Measurements from ENCODE around the gene CTIF.

CTIF gene

DNA sequence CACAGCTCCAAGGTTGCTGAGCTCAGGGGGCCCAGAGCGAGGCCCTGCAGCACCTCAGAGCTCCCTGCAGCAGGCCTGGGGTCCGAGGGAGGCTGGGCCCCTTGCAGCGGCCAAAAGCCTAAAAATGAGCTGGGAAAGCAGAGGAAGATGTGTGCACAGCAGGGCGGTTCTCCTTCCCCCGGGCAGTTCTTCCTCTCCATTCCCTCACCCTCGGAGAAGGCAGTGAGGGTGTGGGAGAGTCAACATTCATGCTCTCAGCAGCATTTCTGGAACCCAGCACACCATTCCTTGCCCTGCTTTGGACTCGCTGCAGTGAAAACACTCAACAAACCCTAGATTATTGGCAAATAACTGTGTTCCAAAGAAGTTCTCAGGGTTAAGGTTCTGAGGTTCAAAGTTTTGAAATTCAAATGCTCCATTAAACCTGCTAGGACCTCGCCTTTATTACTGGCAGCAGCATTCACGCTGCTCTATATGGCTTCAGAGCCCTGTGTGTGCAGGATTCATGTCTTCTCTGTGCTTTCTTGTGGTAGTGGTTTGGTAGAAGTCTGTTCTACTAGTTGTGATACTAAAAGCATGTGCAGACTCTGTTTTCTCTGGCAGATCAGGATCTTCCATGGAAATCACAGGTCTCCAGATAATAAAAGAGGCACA is 79.1 kb downstream of the CTIF start:
- FAIRE-seq (no peak), DNase-seq (ENCODE audit: low spot score) (no peak)

DNA sequence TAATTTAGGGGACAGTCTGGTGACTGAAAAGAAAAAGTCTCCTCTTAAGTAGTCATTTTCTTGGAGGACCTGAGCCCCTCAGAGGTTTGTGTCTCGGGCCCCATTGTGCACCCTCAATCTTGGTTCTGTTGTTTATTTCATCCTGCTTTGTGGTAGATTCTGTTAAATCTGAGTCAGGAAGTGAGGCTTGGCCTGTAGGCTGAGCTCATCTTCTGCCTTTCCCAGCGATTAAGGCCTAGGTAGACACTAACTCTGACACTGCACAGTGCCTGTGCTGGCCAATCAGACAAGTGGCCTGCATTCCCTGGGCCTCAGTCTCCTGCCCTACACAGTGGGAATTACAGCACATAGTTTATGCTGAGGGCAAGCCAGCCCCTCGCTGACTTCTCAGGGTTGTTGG is 80.2 kb downstream of the CTIF start:
- DNase-seq (ENCODE audit: low spot score), result no peak
- no peak for FAIRE-seq

DNA sequence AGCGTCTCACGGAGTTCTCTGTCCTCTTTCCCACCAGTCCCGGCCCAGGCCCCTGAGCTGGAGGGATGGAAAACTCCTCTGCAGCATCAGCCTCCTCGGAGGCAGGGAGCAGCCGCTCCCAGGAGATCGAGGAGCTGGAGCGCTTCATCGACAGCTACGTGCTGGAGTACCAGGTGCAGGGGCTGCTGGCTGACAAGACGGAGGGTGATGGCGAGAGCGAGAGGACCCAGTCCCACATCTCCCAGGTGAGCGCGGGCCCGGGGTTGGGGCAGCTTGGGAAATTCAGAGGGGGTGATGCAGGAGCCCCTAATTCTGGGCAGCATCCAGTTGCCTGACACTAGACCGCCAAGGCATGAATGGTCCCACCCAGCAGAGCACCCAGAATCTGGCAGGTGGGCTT is 80.7 kb downstream of the CTIF start:
- FAIRE-seq (no peak), DNase-seq (ENCODE audit: low spot score) (no peak)

DNA sequence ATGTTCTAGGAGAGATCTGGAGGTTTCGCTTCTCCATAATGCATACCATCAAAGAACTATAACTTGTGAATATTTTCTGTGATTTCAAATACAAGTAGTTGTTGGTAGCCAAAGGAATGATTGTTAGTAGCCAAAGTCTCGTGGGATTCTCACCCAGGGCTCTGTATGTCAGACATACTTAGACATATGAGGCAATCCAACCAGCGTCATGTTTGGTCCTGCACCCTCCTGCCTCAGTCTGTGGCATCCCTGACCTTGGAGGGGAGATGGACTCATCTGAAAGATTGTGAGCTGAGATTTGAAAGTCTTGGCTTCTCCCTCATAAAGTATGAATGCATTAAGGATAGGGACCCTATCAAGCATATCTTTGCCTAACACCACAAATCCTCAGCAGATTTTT is 81.2 kb downstream of the CTIF start:
- FAIRE-seq, result no peak
- no peak for DNase-seq (ENCODE audit: low spot score)

DNA sequence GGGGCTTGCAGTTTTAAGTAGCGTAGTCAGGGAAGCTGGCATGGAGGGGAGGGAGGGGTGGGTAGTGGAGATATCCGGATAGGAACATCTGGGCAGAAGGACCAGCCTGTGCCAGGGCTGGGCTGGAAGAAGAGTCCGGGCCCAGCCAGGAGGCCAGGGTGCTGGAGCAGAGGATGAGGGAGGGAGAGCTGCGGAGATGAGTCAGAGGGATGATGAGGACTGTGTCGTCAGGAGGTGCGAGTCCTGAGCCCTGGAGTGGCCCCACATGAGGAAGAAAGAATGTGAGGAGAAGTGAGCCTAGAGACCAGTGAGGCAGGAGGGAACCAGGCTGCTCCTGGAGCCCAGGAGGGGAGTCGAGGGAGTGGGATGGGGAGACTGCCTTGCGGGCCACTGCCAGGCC is 82.4 kb downstream of the CTIF start:
- peak; percentile 41 for DNase-seq (ENCODE audit: low spot score)
- no peak for FAIRE-seq

DNA sequence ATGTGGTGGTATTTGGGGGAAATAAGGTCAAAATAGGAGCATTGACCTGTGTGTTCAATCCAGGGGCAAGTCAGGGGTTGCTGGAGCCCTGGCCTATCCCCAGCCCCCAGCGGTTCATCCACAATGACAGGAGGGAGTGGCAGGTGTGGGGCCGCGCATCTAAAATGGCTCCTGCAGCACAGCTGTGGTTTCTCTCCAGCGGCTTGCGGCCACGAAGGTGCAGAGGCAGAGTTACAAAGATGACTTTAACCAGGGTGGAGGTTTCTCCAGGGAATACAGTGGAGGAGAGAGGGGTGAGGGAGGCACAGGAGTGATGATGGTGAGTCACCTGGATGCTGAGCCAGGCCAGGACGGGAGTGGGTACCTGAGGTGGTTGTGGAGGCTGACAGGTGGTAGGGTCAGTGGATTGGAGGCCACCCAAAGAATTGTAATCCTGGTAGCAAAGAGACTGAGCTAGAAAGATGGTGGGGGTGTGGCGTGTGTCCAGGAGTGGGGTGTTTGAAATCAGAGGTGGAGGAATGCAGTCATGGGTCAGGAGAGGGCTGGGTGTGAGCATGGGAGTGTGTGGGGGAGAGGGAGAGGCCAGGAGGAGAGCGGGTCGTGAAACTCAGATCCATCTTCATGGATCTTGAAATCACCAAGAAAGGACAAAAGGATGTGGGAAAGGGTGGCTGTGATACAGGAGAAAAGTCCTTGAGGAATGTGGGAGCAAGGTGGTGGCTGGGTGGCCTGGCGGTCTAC is 83.2 kb downstream of the CTIF start:
- FAIRE-seq, result no peak
- DNase-seq (ENCODE audit: low spot score), result no peak

DNA sequence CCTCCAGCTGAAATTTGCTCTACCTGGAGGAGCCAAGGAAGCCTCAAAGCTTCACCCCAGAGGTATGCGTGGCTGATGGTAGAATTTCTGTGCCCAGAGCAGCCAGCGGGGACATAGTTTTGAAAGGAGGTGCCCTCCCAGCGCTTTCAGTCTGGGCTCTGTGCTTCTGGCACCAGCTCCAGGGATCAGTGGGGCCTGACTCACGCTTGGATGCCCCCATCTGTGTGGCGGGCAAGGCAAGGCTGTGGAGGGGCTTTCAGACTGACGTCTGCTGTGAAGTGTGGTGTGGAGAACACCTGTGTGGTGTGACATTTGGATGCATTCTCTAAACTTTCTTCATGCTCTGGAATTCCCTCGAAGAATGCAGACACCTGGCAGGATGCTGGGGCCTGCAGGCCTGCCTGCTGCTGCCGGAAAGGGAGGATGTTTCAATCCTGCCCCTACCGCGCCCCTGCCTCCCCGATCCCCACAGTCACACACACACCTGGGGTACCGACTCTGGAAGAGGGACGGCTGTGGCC is 84.1 kb downstream of the CTIF start:
- DNase-seq (ENCODE audit: low spot score), result no peak
- FAIRE-seq, result no peak

DNA sequence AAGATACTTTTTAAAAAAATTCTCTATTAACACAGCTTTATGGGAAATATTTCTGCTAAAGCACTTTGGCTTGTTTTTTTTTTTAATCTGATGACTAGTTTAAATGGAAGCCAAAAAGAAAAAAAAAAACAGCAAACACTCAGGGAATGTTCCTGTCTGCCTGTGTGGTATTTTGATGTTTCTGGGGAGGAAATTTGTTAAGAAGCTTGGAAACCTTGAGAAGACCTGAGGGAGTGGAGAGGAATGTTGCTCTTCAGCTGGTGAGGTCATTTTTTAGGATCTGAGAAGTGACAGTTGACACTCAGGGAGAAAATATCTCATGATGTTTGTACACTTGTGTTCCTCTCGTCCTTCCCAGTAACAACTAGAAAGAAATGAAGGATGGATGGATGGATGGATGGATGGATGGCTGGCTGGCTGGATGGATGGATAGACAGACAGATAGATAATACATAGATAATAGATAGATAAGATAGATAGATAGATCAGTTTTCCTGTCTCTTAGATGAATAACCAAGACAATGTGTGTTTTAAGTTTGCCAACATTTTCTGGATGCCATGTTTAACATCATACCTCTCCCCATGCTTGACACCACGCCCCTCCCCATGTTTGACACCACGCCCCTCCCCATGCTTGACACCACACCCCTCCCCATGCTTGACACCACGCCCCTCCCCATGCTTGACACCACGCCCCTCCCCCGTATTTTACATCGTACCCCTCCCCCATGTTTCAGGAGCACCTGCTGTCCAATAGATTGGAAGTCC is 84.8 kb downstream of the CTIF start:
- FAIRE-seq, result no peak

DNA sequence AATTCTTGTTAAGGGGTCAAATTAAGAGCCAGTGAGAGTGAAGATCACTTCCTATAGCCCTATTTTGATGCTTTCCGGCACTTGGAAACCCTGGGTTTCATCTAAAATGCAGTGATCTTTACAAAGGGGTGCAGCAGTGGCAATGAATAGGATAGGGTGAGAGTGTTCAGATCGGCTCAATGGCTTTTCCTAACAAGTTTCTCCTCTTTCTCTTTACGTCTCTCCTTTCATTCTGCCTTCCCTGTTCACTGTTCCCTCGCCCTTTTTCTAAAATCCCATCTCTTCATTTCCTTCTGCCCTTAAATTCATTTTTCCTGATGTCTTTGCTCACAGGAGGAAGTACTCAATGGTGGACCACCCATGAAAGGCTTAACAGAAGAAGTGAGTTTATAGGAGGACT is 86.0 kb downstream of the CTIF start:
- no peak for FAIRE-seq

More for the DNA sequence above, 84.8 kb downstream of the CTIF start:
- DNase-seq (ENCODE audit: low spot score), result peak; percentile 24

DNA sequence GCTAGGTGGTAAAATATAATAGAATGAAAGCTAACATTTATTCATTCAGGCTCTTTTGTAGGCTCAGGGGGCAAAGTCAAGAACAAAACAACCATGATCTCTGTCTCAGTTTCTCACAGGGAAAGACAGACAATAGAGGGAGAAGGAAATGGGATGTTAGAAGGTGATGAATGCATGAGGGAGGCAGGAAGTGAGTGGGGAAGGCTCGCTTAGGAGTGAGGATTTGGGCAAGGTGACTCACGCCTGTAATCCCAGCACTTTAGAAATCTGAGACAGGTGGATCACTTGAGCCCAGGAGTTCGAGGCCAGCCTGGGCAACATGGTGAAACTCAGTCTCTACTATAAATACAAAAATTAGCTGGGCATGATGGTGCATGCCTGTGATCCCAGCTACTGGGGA is 88.4 kb downstream of the CTIF start:
- DNase-seq (ENCODE audit: low spot score) (no peak), FAIRE-seq (no peak)

More for the DNA sequence above, 86.0 kb downstream of the CTIF start:
- no peak for DNase-seq (ENCODE audit: low spot score)

DNA sequence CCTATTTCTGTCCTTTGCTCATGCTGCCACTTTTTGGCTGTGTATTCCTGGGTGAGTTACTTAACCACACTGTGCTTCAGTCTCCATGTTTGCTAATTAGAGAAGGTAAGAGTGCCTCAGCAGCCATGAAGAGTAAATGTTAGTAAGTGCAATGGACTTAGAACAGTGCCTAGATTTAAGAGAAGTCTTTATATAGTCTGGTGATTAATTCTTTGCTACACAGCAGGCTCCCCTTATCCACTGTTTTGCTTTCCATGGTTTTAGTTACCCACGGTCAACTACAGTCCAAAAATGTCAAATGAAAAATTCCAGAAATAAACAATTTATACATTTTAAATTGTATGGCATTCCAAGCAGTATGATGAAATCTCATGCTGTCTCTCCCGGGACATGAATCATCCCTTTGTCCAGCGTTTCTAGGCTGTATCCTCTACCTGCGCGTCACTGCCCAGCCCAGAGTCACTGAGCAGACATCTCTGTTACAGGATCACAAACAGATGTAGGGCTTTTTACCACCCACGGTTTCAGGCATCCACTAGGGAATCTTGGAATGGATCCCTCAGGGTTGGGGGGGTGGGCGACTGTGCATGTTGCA is 91.0 kb downstream of the CTIF start:
- FAIRE-seq (peak; percentile 17), DNase-seq (ENCODE audit: low spot score) (peak; percentile 74)

DNA sequence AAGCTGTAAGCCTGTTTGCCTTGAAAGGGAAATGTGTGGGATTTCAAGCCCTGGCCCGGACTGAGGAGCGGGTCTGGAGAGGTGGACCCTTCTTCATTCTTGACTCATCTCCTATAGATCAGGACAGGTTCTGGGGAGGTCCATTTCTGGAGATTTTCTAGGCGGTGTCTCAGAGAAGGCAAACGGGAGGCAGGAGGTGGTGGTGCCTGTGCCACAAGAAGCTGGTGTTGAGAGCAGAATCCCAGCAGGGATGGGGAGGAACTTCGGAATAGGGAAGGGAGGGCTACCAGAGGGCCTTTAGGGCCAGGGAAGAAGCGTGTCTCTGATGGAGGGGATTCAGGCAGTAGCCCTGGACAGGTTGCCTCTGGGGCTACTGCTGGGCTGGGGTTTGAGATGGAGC is 93.0 kb downstream of the CTIF start:
- DNase-seq (ENCODE audit: low spot score), result no peak

DNA sequence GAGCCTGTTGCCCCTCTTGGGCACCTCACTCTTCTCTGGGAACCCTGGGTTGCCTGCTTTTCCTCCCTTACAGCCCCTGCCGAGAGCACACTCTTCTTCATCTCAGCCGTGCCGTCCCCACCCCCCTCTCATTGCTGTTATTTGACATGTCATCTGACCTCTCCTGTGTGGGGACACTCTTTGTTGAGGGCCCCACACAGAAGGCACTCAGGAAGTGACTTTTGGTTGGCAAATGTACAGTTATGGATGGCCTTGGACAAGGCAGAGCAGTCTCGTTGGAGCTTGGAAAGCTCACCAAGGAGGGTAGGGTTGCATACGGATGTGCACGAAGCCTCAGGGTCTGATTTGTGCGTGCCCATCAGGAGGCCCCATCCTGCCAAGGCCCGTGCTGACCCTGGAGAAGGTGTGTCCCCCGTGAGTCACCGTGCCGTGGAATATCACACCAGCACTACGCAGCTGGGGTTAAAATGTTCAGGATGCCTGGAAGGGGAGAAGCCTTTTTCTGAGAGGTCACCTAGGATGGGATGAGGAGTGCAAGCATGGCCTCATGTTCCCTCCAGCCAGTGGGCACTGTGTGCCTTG is 93.9 kb downstream of the CTIF start:
- DNase-seq (ENCODE audit: low spot score) (no peak), FAIRE-seq (no peak)

More for the DNA sequence above, 93.0 kb downstream of the CTIF start:
- FAIRE-seq, result no peak

DNA sequence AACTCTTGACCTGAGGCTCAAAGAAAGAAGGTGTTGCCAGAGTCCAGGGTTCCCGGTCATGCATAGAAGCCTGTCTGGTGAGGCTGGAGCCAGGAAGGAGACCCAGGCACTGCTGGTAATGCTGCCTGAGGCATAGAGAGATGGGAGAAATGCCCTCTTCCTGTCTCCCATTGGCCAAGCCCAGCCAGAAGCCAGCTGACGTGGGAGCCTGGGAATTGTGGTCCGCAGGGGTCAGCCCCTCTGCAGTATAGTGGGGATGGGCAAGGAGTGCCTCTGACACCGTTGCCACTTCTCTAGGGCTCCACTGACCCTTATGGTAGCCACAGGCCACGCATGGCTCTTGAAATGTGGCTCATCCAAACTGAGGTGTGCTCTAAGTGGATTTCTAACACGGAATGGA is 95.7 kb downstream of the CTIF start:
- no peak for DNase-seq (ENCODE audit: low spot score)
- no peak for FAIRE-seq

DNA sequence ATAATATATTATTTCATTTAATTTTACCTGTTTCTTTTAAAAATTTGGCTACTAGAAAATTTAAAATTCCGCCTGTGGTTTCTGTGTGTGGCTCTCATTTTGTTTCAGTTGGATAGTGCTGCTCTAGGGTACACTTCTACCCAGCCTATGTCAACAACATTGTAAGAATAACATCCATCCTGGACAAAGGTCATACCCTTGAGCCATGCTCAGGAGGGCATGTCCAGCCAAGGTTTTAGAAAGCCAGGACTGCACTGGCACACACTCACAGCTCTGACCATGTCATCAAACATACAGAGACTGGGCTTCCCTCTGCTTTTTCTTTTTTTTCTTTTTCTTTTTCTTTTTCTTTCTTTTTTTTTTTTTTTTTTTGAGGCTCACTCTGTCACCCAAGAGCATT is 96.1 kb downstream of the CTIF start:
- FAIRE-seq, result no peak
- DNase-seq (ENCODE audit: low spot score), result no peak

DNA sequence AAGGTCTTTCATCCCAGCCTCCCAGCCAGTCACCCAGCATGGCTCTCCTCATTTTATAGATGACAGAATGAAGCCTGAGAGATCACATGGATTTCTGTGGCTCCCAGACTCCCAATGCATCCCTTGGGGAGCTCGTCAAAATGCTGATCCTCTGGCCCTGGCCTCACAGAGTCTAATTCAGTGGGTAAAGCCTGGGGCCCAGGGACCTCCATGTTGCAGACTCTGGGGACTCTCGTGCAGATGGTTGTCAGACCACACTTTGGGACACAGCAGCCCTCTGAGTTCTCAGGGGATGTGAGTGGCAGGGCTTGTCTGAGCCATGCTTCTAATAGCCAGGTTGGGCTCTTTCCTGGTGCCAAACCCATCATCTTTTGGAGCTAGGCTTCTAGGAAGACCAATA is 97.0 kb downstream of the CTIF start:
- DNase-seq (ENCODE audit: low spot score) (no peak), FAIRE-seq (no peak)

DNA sequence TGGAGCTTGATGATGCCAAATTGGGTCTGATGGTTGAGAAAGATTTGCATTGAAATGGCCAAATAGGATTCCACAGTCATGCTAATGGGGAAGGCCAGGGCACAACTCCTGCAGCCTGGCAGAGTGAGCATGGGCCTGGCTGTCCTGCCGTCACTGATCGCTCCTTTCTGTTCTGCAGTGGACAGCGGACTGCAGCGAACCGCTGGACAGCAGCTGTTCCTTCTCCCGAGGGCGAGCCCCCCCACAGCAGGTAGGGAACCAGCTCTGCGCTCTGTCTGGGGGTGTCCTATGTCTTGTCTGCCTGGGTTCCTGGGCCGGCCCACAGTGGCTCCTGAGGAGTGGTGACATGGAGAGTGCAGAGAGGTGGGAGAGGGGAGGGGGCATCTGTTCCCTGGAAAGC is 97.6 kb downstream of the CTIF start:
- DNase-seq (ENCODE audit: low spot score), result no peak
- FAIRE-seq, result no peak

DNA sequence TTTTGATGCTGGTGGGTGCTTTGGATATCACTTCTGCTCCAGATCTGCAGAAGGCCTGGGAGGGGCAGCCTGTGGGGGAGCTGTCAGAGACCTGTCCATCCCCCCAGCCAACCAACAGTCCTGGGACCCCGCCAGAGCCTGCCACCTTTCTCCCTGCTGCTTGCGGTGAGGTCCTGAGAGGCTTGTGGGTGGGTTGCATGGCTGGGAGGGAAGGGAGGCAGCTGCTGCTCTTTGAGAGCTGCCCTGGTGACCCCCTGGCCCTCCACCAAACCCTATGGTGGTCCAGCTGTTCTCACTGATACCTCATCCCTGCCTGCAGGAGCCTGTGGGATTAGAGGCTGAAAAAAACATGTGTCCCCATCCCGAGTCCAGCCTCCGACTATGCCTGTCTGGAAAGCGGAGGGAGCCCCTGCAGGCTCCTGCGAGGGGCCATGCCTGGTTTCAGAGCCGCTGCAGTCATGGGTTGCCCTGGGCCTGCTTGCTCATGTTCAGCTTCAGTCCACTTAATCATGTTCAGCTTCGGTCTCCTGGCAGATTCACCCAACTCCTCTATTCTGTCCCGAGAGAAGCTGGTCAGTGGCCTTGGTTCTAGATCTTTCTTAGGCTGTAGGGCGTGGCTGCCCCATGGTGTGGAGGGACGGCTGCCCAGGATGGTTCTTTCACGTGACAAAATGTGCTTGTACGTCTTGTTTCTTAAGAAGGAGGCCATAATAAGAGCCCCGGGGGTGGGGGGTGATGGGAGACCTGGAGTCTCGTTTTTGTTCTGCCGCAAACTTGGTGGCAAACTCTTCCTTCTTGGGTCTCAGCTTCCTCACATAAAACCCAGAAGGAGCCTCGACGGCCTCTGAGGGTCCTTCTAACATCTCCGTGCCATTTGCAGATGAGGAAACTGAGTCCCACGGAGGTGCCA is 98.5 kb downstream of the CTIF start:
- no peak for FAIRE-seq

DNA sequence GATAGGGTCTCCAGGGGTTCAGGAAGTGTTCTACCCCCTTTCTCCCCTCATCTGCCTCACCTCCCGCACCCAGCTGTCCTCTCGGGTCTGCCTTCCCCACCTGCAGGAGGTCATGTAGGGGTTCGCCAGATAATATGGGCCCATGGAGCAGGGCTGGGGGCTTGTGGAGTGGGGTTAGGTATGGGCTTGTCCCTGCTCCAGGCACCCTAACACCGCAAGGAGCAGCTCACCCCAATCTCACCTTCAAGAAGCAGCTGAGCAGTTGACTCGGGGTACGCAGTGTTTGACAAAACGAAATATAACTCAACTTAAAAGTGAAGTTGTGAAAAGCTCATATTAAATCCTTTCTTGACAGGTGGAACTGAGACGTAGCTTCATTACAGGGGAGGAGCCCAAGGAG is 99.6 kb downstream of the CTIF start:
- FAIRE-seq (no peak), DNase-seq (ENCODE audit: low spot score) (no peak)

More for the DNA sequence above, 98.5 kb downstream of the CTIF start:
- no peak for DNase-seq (ENCODE audit: low spot score)
